Gastrocnemius medialis (tissue), 4 donors: ENCODE results near the gene DUSP15.

Experiments
- POLR2A ChIP-seq, 2 donors: fragments of 450-650 bp; IDR thresholded peaks; one replicate each; pipeline ENCODE4 v1.6.1; 2017; ENCODE audit warnings: antibody characterized with exemption in 2 of 2, mild to moderate bottlenecking in 2 of 2, moderate library complexity in 2 of 2
- TF ChIP-seq, protein P1 (sequence below), 5 experiments: fragments of 450-650 bp in 3 of 5; fragments of 200-600 bp in 2 of 5; sonication (generic) in 2 of 5; IDR thresholded peaks in 4 of 5; conservative IDR thresholded peaks in 1 of 5; 1 replicate in 4 of 5; 2 replicates in 1 of 5; pipeline ENCODE4 v1.5.1; 2016 to 2019; ENCODE audit warnings: antibody characterized with exemption in 5 of 5, mild to moderate bottlenecking in 3 of 5, moderate library complexity in 3 of 5

DNA sequence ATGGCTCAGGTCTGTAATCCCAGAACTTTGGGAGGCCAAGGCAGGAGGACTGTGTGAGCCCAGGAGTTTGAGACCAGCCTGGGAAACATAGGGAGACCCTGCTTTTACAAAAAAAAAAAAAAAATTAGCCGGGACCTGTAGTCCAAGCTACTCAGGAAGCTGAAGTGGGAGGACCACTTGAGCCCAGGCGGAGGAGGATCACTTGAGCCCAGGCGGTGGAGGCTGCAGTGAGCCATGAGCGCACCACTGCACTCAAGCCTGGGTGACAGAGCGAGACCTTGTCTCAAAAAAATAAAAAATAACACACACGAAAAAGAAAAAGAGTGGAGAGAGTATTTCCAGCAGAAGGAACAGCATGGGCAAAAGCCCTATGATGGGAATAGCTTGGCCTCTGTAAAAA lies 2.1 kb upstream of the DUSP15 start:
- TF ChIP-seq POLR2A (IDR thresholded peaks at IDR 0.05): no peak
- TF ChIP-seq, protein P1, sequence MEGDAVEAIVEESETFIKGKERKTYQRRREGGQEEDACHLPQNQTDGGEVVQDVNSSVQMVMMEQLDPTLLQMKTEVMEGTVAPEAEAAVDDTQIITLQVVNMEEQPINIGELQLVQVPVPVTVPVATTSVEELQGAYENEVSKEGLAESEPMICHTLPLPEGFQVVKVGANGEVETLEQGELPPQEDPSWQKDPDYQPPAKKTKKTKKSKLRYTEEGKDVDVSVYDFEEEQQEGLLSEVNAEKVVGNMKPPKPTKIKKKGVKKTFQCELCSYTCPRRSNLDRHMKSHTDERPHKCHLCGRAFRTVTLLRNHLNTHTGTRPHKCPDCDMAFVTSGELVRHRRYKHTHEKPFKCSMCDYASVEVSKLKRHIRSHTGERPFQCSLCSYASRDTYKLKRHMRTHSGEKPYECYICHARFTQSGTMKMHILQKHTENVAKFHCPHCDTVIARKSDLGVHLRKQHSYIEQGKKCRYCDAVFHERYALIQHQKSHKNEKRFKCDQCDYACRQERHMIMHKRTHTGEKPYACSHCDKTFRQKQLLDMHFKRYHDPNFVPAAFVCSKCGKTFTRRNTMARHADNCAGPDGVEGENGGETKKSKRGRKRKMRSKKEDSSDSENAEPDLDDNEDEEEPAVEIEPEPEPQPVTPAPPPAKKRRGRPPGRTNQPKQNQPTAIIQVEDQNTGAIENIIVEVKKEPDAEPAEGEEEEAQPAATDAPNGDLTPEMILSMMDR (IDR thresholded peaks at IDR 0.05 in 4 of 5, conservative IDR thresholded peaks at IDR 0.05 in 1 of 5): no peak
